ENCODE results near the gene RNF150. TPM values are rescaled to one million over a fixed set of nuclear protein-coding genes. Genes with fewer than 3 reads are reported as not detected.

The RNF150 gene
- total RNA-seq, 1 donor from 2014 or later = 9.1 TPM

DNA sequence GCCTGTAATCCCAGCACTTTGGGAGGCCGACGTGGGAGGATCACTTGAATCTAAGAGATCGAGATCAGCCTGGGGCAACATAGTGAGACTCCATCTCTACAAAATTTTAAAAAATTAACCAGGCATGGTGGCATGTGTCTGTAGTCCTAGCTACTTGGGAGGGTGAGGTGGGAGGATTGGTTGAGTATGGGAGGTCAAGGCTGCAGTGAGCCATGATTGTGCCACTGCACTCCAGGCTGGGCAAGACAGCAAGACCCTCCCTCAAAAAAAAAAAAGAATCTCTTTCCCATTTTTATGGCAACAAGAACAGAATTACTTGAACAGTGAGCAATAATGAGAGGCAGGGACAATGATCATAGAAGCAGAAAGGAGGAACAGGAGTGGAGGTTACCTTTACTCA is 94.8 kb downstream of the RNF150 start:
- TF ChIP-seq, protein P1, sequence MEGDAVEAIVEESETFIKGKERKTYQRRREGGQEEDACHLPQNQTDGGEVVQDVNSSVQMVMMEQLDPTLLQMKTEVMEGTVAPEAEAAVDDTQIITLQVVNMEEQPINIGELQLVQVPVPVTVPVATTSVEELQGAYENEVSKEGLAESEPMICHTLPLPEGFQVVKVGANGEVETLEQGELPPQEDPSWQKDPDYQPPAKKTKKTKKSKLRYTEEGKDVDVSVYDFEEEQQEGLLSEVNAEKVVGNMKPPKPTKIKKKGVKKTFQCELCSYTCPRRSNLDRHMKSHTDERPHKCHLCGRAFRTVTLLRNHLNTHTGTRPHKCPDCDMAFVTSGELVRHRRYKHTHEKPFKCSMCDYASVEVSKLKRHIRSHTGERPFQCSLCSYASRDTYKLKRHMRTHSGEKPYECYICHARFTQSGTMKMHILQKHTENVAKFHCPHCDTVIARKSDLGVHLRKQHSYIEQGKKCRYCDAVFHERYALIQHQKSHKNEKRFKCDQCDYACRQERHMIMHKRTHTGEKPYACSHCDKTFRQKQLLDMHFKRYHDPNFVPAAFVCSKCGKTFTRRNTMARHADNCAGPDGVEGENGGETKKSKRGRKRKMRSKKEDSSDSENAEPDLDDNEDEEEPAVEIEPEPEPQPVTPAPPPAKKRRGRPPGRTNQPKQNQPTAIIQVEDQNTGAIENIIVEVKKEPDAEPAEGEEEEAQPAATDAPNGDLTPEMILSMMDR (IDR thresholded peaks at IDR 0.05) = no peak
- TF ChIP-seq POLR2A (IDR thresholded peaks at IDR 0.05) (no peak), POLR2AphosphoS5 (IDR thresholded peaks at IDR 0.05; ENCODE audit: insufficient read depth in 1 of 2, low read depth in 1 of 2) (no peak)
- DNase-seq (ENCODE audit: extremely low spot score in 2 of 2) = no peak
- no peak overlapping the region for H3K27ac ChIP-seq
- no peaks in the 10 kb centered on the region for H3K27me3 ChIP-seq
- intact Hi-C loops (cut with DNase I) = no loop called here
- no peaks in the 10 kb centered on the region for H3K36me3 ChIP-seq
- no peak overlapping the region for H3K4me3 ChIP-seq
- no peaks in the 10 kb centered on the region for H3K9me3 ChIP-seq
- peaks cover 7% of the 10 kb centered on the region for H3K4me1 ChIP-seq

DNA sequence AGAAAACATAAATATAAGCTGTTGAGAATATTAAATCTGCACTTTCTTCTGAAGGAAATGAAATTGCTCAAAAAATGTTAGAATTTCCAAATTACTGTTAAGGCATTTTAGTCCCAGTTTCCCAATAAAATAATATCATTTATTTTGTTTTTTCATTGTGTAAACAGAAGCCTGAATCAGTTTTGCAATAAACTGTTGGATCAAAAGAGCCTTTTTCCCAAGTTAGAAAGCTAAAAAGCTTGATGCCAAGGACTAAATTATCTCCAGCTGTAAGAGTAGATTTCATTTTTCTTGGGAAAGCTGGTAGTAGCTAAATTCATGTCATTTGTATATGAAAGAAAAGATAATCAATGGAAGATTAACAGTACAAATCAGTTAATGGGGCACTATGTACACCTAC is 95.8 kb downstream of the RNF150 start:
- no peak for TF ChIP-seq POLR2A (IDR thresholded peaks at IDR 0.05)
- TF ChIP-seq, protein P1 (IDR thresholded peaks at IDR 0.05) = no peak
- no peak for TF ChIP-seq POLR2AphosphoS5 (IDR thresholded peaks at IDR 0.05; ENCODE audit: insufficient read depth in 1 of 2, low read depth in 1 of 2)
- H3K36me3 ChIP-seq = no peaks in the 10 kb centered on the region
- DNase-seq (ENCODE audit: extremely low spot score in 2 of 2) = no peak
- peaks cover 7% of the 10 kb centered on the region for H3K4me1 ChIP-seq
- no peaks in the 10 kb centered on the region for H3K9me3 ChIP-seq
- intact Hi-C loops (cut with DNase I) = no loop called here
- no peak overlapping the region for H3K27ac ChIP-seq
- no peaks in the 10 kb centered on the region for H3K27me3 ChIP-seq
- no peak overlapping the region for H3K4me3 ChIP-seq

DNA sequence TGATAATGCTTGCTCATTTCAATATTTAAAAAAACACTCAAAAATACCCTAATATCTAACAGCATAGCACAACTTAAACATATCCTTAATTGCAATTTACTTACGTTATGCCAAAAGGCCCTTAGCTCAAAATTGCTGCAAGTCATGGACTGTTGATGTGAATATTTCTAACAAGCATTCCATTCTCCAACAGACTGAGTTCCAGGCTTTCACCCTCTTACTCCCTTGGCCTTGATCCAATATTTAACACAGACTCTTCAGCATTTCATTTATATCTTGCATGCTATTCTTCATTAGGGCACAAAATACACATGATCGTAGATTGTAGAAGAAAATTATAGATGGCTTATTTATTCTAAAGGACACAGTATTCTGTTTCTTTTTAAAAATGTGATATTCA is 96.5 kb downstream of the RNF150 start:
- Histone ChIP-seq H3K27me3 (no peaks in the 10 kb centered on the region), H3K4me3 (no peak overlapping the region), H3K9me3 (no peaks in the 10 kb centered on the region), H3K27ac (no peak overlapping the region), H3K36me3 (no peaks in the 10 kb centered on the region), H3K4me1 (peaks cover 7% of the 10 kb centered on the region)
- intact Hi-C loops (cut with DNase I) = no loop called here
- no peak for DNase-seq (ENCODE audit: extremely low spot score in 2 of 2)
- TF ChIP-seq POLR2AphosphoS5 (IDR thresholded peaks at IDR 0.05; ENCODE audit: insufficient read depth in 1 of 2, low read depth in 1 of 2) (no peak), POLR2A (IDR thresholded peaks at IDR 0.05) (no peak)
- TF ChIP-seq, protein P1 (IDR thresholded peaks at IDR 0.05) = no peak

DNA sequence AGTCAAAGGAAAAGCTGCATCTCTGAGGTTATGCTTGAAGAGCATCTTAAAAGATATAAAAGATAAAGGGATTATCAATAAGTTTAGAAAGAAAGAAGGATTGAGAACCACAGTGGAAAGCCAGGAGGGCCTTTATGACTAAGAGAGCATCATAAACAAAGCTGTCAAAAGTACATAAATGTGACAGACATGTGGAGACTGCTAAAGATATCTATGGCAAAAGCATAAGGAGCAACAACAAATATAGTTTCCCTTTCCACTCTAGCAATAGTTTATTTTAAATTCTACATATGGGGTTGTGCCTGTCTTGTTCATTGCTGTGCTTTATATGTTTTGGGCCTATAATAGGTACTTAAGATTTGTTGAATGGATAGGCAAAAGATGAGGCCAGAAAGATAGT is 97.3 kb downstream of the RNF150 start:
- DNase-seq (ENCODE audit: extremely low spot score in 2 of 2) = no peak
- Histone ChIP-seq H3K27me3 (no peaks in the 10 kb centered on the region), H3K4me3 (no peak overlapping the region), H3K4me1 (peaks cover 7% of the 10 kb centered on the region), H3K36me3 (no peaks in the 10 kb centered on the region), H3K9me3 (no peaks in the 10 kb centered on the region), H3K27ac (no peak overlapping the region)
- intact Hi-C loops (cut with DNase I) = no loop called here
- no peak for TF ChIP-seq POLR2AphosphoS5 (IDR thresholded peaks at IDR 0.05; ENCODE audit: insufficient read depth in 1 of 2, low read depth in 1 of 2)
- no peak for TF ChIP-seq POLR2A (IDR thresholded peaks at IDR 0.05)
- TF ChIP-seq, protein P1 (IDR thresholded peaks at IDR 0.05) = no peak

DNA sequence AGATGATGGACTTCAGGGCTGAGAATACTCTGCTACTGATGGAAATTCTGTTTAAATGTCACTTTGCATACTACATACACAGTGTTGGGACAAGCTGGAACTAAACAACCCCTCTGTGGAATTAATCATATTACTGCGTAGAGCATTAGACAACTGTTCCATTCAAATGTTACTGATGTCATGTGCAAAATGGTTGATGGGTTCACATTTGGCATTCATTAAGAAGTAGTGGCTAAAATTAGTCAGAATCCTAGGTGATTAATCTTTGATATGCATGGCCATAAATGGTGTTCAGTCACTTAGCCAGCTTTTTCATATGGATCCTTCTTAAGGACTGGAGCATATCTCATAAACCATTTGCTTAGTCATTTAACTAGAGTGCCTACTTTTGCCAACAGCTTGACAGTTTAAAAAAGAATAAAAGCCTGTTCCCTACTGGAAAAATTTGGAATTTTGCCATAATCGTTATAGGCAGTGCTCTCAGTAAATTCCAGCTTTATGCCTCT is 105.2 kb downstream of the RNF150 start:
- no peaks in the 10 kb centered on the region for H3K36me3 ChIP-seq
- no peak for DNase-seq (ENCODE audit: extremely low spot score in 2 of 2)
- H3K27ac ChIP-seq = no peak overlapping the region
- no peak overlapping the region for H3K4me3 ChIP-seq
- TF ChIP-seq, protein P1 (IDR thresholded peaks at IDR 0.05) = no peak
- no peak for TF ChIP-seq POLR2AphosphoS5 (IDR thresholded peaks at IDR 0.05; ENCODE audit: insufficient read depth in 1 of 2, low read depth in 1 of 2)
- TF ChIP-seq POLR2A (IDR thresholded peaks at IDR 0.05) = no peak
- no peaks in the 10 kb centered on the region for H3K27me3 ChIP-seq
- intact Hi-C loops (cut with DNase I) = no loop called here
- no peaks in the 10 kb centered on the region for H3K9me3 ChIP-seq
- H3K4me1 ChIP-seq = peaks cover 18% of the 10 kb centered on the region

Data from vagina (tissue), 2 donors.